Measurements from ENCODE around the gene ZNF433.

ZNF433 gene

GRCh38 chr19:11987405-11988281 lies 47.8 kb downstream of the ZNF433 start:
- peak; percentile 96 for DNase-seq

- no peak for DNase-seq
These were observed 48.7 kb downstream of the ZNF433 start for GRCh38 chr19:11986754-11987153.

- DNase-seq: no peak
These were observed 50.5 kb downstream of the ZNF433 start for GRCh38 chr19:11984986-11985385.

- peak; percentile 53 for DNase-seq
These were observed 53.0 kb downstream of the ZNF433 start for GRCh38 chr19:11982526-11982925.

- no peak for DNase-seq
These were observed 56.0 kb downstream of the ZNF433 start for GRCh38 chr19:11979527-11979926.

GRCh38 chr19:11978492-11979100 lies 56.9 kb downstream of the ZNF433 start:
- no peak for DNase-seq

- DNase-seq: no peak
These were observed 62.3 kb downstream of the ZNF433 start for GRCh38 chr19:11973019-11973810.

- no peak for DNase-seq
These were observed 64.4 kb downstream of the ZNF433 start for GRCh38 chr19:11971041-11971440.

- DNase-seq: no peak
These were observed 65.3 kb downstream of the ZNF433 start for GRCh38 chr19:11970174-11970573.

GRCh38 chr19:11964858-11965645 lies 70.4 kb downstream of the ZNF433 start, which contains the start of gene ZNF763:
Gene ZNF763 (plus strand): TSS chr19:11965040. CDS start chr19:11965209, 169 bp downstream.
- DNase-seq: peak; percentile 90
